Erythroblast (primary cell): ENCODE measurements around the gene AGPS.

Source experiments
- GATA1 ChIP-seq: IDR thresholded peaks from 2 replicates; pipeline ENCODE4 v1.6.1; 2011; ENCODE audit warnings: low read depth, mild to moderate bottlenecking, control low read depth, low read length, moderate library complexity
- POLR2A ChIP-seq: IDR thresholded peaks from 2 replicates; pipeline ENCODE4 v1.6.1; 2011; ENCODE audit warnings: mild to moderate bottlenecking, low read length

DNA sequence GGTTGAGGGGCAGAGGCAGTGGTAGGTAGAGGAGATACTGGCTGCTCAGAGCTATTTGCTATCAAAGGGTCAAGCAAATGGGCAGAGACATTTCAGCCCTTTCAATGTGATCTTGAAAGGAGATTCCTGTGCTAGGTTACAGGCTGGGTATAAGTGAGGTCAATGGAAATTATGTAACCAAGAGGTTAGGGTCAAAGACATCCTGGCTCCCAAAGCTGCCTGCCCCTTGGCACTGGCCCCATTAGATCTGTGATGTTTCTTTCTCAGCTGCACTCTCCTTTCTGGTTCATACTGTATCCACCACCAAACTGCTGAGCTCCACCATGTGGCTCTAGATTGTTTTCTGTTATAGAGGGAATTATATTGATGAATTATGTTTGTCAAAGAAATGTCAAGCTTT is 200.4 kb downstream of the AGPS start:
- no peak for TF ChIP-seq POLR2A
- no peak for TF ChIP-seq GATA1
